HEK293 (cell line): Measurements from ENCODE around the gene DIP2C.

Experiments
- CTCF ChIP-seq: fragments of 450-650 bp; formaldehyde crosslinking; IDR thresholded peaks from 2 replicates; pipeline ENCODE4 v1.5.1; 2016; ENCODE audit warnings: missing biosample characterization, missing genetic modification characterization
- KLF10 ChIP-seq: fragments of 450-650 bp; IDR thresholded peaks from 2 replicates; pipeline ENCODE4 v1.5.1; 2018; ENCODE audit warnings: missing biosample characterization, mild to moderate bottlenecking, missing genetic modification characterization
- YY1 ChIP-seq: fragments of 450-650 bp; formaldehyde crosslinking; IDR thresholded peaks from 2 replicates; pipeline ENCODE4 v1.5.1; 2018; ENCODE audit warnings: missing biosample characterization, missing genetic modification characterization
- ZBTB49 ChIP-seq: fragments of 450-650 bp; formaldehyde crosslinking; IDR thresholded peaks from 2 replicates; pipeline ENCODE4 v1.5.1; 2016; ENCODE audit warnings: missing biosample characterization, missing genetic modification characterization, low read depth
- ZNF169 ChIP-seq: fragments of 450-650 bp; formaldehyde crosslinking; IDR thresholded peaks from 2 replicates; pipeline ENCODE4 v1.5.1; 2016; ENCODE audit warnings: missing biosample characterization, missing genetic modification characterization
- ZNF274 ChIP-seq, 2 experiments: fragments of 200-500 bp in 1 of 2; fragments of 450-650 bp in 1 of 2; sonication (Bioruptor generic) in 1 of 2; formaldehyde crosslinking in 1 of 2; IDR thresholded peaks; 2 replicates each; pipeline versions ENCODE4 v1.5.1 to v1.6.1; 2014 to 2016; ENCODE audit warnings: borderline replicate concordance in 1 of 2, inconsistent platforms in 1 of 2, low read length in 1 of 2, missing biosample characterization in 1 of 2, missing genetic modification characterization in 1 of 2
- ZNF280D ChIP-seq: fragments of 450-650 bp; formaldehyde crosslinking; IDR thresholded peaks from 2 replicates; pipeline ENCODE4 v1.5.1; 2016; ENCODE audit warnings: missing biosample characterization, missing genetic modification characterization
- ZNF302 ChIP-seq: fragments of 450-650 bp; formaldehyde crosslinking; IDR thresholded peaks from 2 replicates; pipeline ENCODE4 v1.5.1; 2016; ENCODE audit warnings: missing biosample characterization, missing genetic modification characterization, low read depth

GRCh38 chr10:269440-270074, 419.9 kb downstream of the DIP2C start:
- TF ChIP-seq ZNF169 (no peak), ZBTB49 (tag by site-specific recombination) (no peak), CTCF (tag by site-specific recombination) (no peak), ZNF274 (IDR thresholded peaks at IDR 0.05; ENCODE audit: low read length) (no peak), ZNF274 (tag by site-specific recombination; IDR thresholded peaks at IDR 0.05; ENCODE audit: borderline replicate concordance) (no peak), ZNF302 (tag by site-specific recombination) (no peak), ZNF280D (tag by site-specific recombination) (no peak), YY1 (tag by site-specific recombination) (no peak), KLF10 (no peak)
